Measurements from ENCODE around the gene AGTPBP1.

The AGTPBP1 gene

GRCh38 chr9:85541876-85542275 lies 199.9 kb downstream of the AGTPBP1 start:
- no peaks in the 10 kb centered on the region for H3K9me3 ChIP-seq (replicated peaks in 1 of 11)
- no peak for TF ChIP-seq Cebpa-rat (IDR thresholded peaks at IDR 0.05)
- H3K27ac ChIP-seq = no peak overlapping the region
- H3K27me3 ChIP-seq = no peaks in the 10 kb centered on the region
- H3K9ac ChIP-seq = no peak overlapping the region
- H3K4me1 ChIP-seq = no peaks in the 10 kb centered on the region
- no peak overlapping the region for H3K4me2 ChIP-seq
- H4K20me1 ChIP-seq = no peaks in the 10 kb centered on the region
- H3K36me3 ChIP-seq = peaks cover 0 to 22% (median 0%) of the 10 kb centered on the region in 11 experiments; a peak in 3 of 22 replicates
- no peak overlapping the region for H3K4me3 ChIP-seq

- Histone ChIP-seq H3K27me3 (no peaks in the 10 kb centered on the region), H4K20me1 (no peaks in the 10 kb centered on the region), H3K9ac (no peak overlapping the region), H3K4me3 (no peak overlapping the region), H3K4me2 (no peak overlapping the region), H3K36me3 (peaks cover 0 to 5% (median 0%) of the 10 kb centered on the region in 11 experiments; a peak in 1 of 22 replicates), H3K27ac (no peak overlapping the region), H3K4me1 (peaks cover 4 to 19% (median 10%) of the 10 kb centered on the region in 10 experiments; a peak in 18 of 20 replicates), H3K9me3 (replicated peaks in 1 of 11) (no peaks in the 10 kb centered on the region)
- TF ChIP-seq Cebpa-rat (IDR thresholded peaks at IDR 0.05) = no peak
These were observed 205.2 kb downstream of the AGTPBP1 start for GRCh38 chr9:85536514-85536913.

- no peak overlapping the region for H3K4me2 ChIP-seq
- no peaks in the 10 kb centered on the region for H3K9me3 ChIP-seq (replicated peaks in 1 of 11)
- H3K27me3 ChIP-seq = no peaks in the 10 kb centered on the region
- no peak overlapping the region for H3K27ac ChIP-seq
- no peaks in the 10 kb centered on the region for H4K20me1 ChIP-seq
- no peak overlapping the region for H3K4me3 ChIP-seq
- no peak overlapping the region for H3K9ac ChIP-seq
- no peak for TF ChIP-seq Cebpa-rat (IDR thresholded peaks at IDR 0.05)
- peaks cover 4 to 19% (median 10%) of the 10 kb centered on the region in 10 experiments; a peak in 18 of 20 replicates for H3K4me1 ChIP-seq
- peaks cover 0 to 5% (median 0%) of the 10 kb centered on the region in 11 experiments; a peak in 1 of 22 replicates for H3K36me3 ChIP-seq
These were observed 205.7 kb downstream of the AGTPBP1 start for GRCh38 chr9:85536076-85536475.

GRCh38 chr9:85534340-85534739 lies 207.4 kb downstream of the AGTPBP1 start:
- Histone ChIP-seq H3K4me2 (peak overlapping the region in 10 of 11 experiments; percentile 37 to 77 (median 62); a peak in 20 of 22 replicates), H3K27ac (peak overlapping the region in 7 of 11 experiments; percentile 13 to 59 (median 39); a peak in 11 of 22 replicates), H3K9ac (no peak overlapping the region), H3K4me3 (no peak overlapping the region), H3K4me1 (peaks cover 4 to 26% (median 10%) of the 10 kb centered on the region in 10 experiments; a peak in 18 of 20 replicates), H3K9me3 (replicated peaks in 1 of 11) (no peaks in the 10 kb centered on the region), H3K27me3 (no peaks in the 10 kb centered on the region), H4K20me1 (no peaks in the 10 kb centered on the region), H3K36me3 (no peaks in the 10 kb centered on the region)
- TF ChIP-seq Cebpa-rat (IDR thresholded peaks at IDR 0.05) = 0 out of 22 replicates have a peak, but pooled peaks of 1 of the 11 experiments have one; percentile 11

- H3K9ac ChIP-seq = no peak overlapping the region
- H3K27me3 ChIP-seq = no peaks in the 10 kb centered on the region
- H3K27ac ChIP-seq = peak overlapping the region in 1 of 11 experiments; percentile 13; a peak in 2 of 22 replicates
- no peaks in the 10 kb centered on the region for H4K20me1 ChIP-seq
- peaks cover 4 to 34% (median 10%) of the 10 kb centered on the region in 10 experiments; a peak in 18 of 20 replicates for H3K4me1 ChIP-seq
- peak overlapping the region in 4 of 11 experiments; percentile 65 to 77 (median 74); a peak in 3 of 22 replicates for H3K4me2 ChIP-seq
- TF ChIP-seq Cebpa-rat (IDR thresholded peaks at IDR 0.05) = no peak
- no peaks in the 10 kb centered on the region for H3K36me3 ChIP-seq
- no peaks in the 10 kb centered on the region for H3K9me3 ChIP-seq (replicated peaks in 1 of 11)
- no peak overlapping the region for H3K4me3 ChIP-seq
These were observed 208.2 kb downstream of the AGTPBP1 start for GRCh38 chr9:85533538-85533937.

- TF ChIP-seq Cebpa-rat (IDR thresholded peaks at IDR 0.05) = no peak
- H3K4me3 ChIP-seq = no peak overlapping the region
- H3K4me2 ChIP-seq = no peak overlapping the region
- peaks cover 4 to 51% (median 13%) of the 10 kb centered on the region in 10 experiments; a peak in 18 of 20 replicates for H3K4me1 ChIP-seq
- 0 out of 22 replicates have a peak, but pooled peaks cover 0 to 5% (median 0%) of the 10 kb centered on the region in 11 experiments for H3K9me3 ChIP-seq (replicated peaks in 1 of 11)
- no peaks in the 10 kb centered on the region for H4K20me1 ChIP-seq
- no peak overlapping the region for H3K27ac ChIP-seq
- H3K36me3 ChIP-seq = no peaks in the 10 kb centered on the region
- H3K27me3 ChIP-seq = no peaks in the 10 kb centered on the region
- H3K9ac ChIP-seq = no peak overlapping the region
These were observed 211.0 kb downstream of the AGTPBP1 start for GRCh38 chr9:85530721-85531120.

- Histone ChIP-seq H3K4me2 (peak overlapping the region in 2 of 11 experiments; percentile 57 to 58; a peak in 4 of 22 replicates), H3K4me3 (no peak overlapping the region), H3K27me3 (no peaks in the 10 kb centered on the region), H3K27ac (no peak overlapping the region), H3K36me3 (no peaks in the 10 kb centered on the region), H3K4me1 (peaks cover 0 to 38% (median 4%) of the 10 kb centered on the region in 10 experiments; a peak in 8 of 20 replicates), H3K9ac (no peak overlapping the region), H4K20me1 (no peaks in the 10 kb centered on the region), H3K9me3 (replicated peaks in 1 of 11) (0 out of 22 replicates have a peak, but pooled peaks cover 0 to 5% (median 0%) of the 10 kb centered on the region in 11 experiments)
- no peak for TF ChIP-seq Cebpa-rat (IDR thresholded peaks at IDR 0.05)
These were observed 213.1 kb downstream of the AGTPBP1 start for GRCh38 chr9:85528607-85529006.

- Histone ChIP-seq H3K36me3 (no peaks in the 10 kb centered on the region), H3K27me3 (no peaks in the 10 kb centered on the region), H3K27ac (no peak overlapping the region), H3K9ac (no peak overlapping the region), H3K4me2 (peak overlapping the region in 2 of 11 experiments; percentile 57 to 58; a peak in 4 of 22 replicates), H4K20me1 (no peaks in the 10 kb centered on the region), H3K4me3 (no peak overlapping the region), H3K9me3 (replicated peaks in 1 of 11) (peaks cover 0 to 8% (median 2%) of the 10 kb centered on the region in 11 experiments; a peak in 14 of 22 replicates), H3K4me1 (peaks cover 0 to 38% (median 4%) of the 10 kb centered on the region in 10 experiments; a peak in 8 of 20 replicates)
- no peak for TF ChIP-seq Cebpa-rat (IDR thresholded peaks at IDR 0.05)
These were observed 213.6 kb downstream of the AGTPBP1 start for GRCh38 chr9:85528142-85528541.

GRCh38 chr9:85527331-85528020 lies 214.3 kb downstream of the AGTPBP1 start:
- no peaks in the 10 kb centered on the region for H4K20me1 ChIP-seq
- H3K4me2 ChIP-seq = peak overlapping the region in 2 of 11 experiments; percentile 57 to 58; a peak in 2 of 22 replicates
- TF ChIP-seq Cebpa-rat (IDR thresholded peaks at IDR 0.05) = no peak
- H3K36me3 ChIP-seq = no peaks in the 10 kb centered on the region
- H3K27ac ChIP-seq = no peak overlapping the region
- no peak overlapping the region for H3K4me3 ChIP-seq
- H3K9me3 ChIP-seq (replicated peaks in 1 of 11) = peaks cover 4 to 15% (median 9%) of the 10 kb centered on the region in 11 experiments; a peak in 20 of 22 replicates
- peaks cover 0 to 38% (median 4%) of the 10 kb centered on the region in 10 experiments; a peak in 8 of 20 replicates for H3K4me1 ChIP-seq
- H3K27me3 ChIP-seq = no peaks in the 10 kb centered on the region
- no peak overlapping the region for H3K9ac ChIP-seq
